K562 (cell line): ENCODE measurements around the gene KIAA0930.

Source experiments
- ADNP ChIP-seq: fragments of 200-800 bp; sonication (Bioruptor generic); IDR thresholded peaks from 2 replicates; pipeline ENCODE4 v1.6.1; 2016; ENCODE audit warnings: missing genetic modification characterization, missing compliant biosample characterization
- ARNT ChIP-seq, 2 experiments: fragments of 450-650 bp; IDR thresholded peaks; 2 replicates each; pipeline ENCODE4 v1.6.1; 2016; ENCODE audit warnings: mild to moderate bottlenecking in 1 of 2
- HDAC1 ChIP-seq, 2 experiments: fragments of 450-650 bp; IDR thresholded peaks; 2 replicates each; pipeline ENCODE4 v1.6.1; 2016 to 2017; ENCODE audit warnings: inconsistent platforms in 1 of 2, mild to moderate bottlenecking in 1 of 2, moderate library complexity in 1 of 2
- TF ChIP-seq, protein P1 (sequence below): sonication (generic); formaldehyde crosslinking; IDR thresholded peaks from 2 replicates; pipeline ENCODE4 v1.8.0; 2022; ENCODE audit warnings: mild to moderate bottlenecking, missing genetic modification reagents, borderline replicate concordance

DNA sequence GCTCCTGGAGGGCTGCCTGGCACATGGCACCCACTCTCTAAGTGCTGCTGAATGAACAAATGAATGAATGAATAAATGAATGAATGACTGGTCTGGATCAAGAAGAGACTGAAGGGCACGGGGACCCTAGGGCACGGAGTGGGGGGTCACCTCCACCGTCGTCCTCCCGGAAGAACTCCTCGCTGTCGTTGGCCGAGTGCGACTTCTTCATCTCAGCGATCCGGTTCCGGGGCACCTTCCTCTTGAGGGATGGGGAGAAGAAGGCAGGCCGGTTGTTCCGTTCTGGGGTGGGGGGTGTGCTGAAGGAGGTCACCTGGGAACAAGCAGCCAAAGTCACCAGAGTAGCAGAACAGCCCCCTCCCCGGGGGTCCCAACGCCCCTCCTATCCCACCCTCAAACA lies 41.0 kb downstream of the KIAA0930 start:
- TF ChIP-seq ARNT (IDR thresholded peaks at IDR 0.05) = no peak
- TF ChIP-seq, protein P1, sequence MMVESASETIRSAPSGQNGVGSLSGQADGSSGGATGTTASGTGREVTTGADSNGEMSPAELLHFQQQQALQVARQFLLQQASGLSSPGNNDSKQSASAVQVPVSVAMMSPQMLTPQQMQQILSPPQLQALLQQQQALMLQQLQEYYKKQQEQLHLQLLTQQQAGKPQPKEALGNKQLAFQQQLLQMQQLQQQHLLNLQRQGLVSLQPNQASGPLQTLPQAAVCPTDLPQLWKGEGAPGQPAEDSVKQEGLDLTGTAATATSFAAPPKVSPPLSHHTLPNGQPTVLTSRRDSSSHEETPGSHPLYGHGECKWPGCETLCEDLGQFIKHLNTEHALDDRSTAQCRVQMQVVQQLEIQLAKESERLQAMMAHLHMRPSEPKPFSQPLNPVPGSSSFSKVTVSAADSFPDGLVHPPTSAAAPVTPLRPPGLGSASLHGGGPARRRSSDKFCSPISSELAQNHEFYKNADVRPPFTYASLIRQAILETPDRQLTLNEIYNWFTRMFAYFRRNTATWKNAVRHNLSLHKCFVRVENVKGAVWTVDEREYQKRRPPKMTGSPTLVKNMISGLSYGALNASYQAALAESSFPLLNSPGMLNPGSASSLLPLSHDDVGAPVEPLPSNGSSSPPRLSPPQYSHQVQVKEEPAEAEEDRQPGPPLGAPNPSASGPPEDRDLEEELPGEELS (CRISPR knock-in tag) = no peak
- no peak for TF ChIP-seq HDAC1 (IDR thresholded peaks at IDR 0.05)
- no peak for TF ChIP-seq ADNP (tag)
